ENCODE data around the gene GABRB1. TPM values are rescaled to one million over a fixed set of nuclear protein-coding genes. Genes with fewer than 3 reads are reported as not detected.

The GABRB1 gene
- total RNA-seq, 1 experiment from 2014 or later: not detected

DNA sequence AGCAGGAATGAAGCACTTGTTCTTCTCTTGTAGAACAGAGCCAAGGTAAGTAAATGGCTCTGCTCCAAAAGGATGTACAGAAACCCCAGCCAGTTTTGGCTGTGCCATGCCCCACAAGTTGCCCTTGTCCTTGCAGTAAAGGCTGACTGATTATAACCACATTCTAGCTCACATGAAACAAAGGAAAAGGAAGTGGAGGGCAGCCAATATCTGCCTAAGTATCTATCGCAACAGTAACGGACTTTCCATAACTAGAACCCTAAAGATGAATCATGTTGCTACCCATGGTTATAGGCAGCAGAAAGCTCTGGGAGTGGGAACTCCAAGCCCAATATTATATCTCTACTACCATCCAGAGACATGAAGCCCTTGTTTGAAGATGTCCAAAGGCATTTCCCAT is 336.4 kb downstream of the GABRB1 start:
- Histone ChIP-seq H3K4me2 (ENCODE audit: low read length) (no peak overlapping the region), H3K9me3 (ENCODE audit: control insufficient read depth in 1 of 2, insufficient read depth in 1 of 2, low read depth in 1 of 2, low read length in 2 of 2) (no peaks in the 10 kb centered on the region), H3K79me2 (ENCODE audit: insufficient read depth, low read length) (no peaks in the 10 kb centered on the region), H3K27me3 (ENCODE audit: insufficient read depth, low read length) (peaks cover 26% of the 10 kb centered on the region; the same call in 1 of the 2 replicates), H3K9me2 (ENCODE audit: insufficient read depth) (no peaks in the 10 kb centered on the region), H3K9ac (ENCODE audit: low read length) (no peak overlapping the region), H3K36me3 (ENCODE audit: control insufficient read depth in 1 of 2, insufficient read depth in 2 of 2, low read length in 2 of 2) (no peaks in the 10 kb centered on the region), H3K4me1 (ENCODE audit: control insufficient read depth in 1 of 2, insufficient read depth in 2 of 2, low read length in 2 of 2) (no peaks in the 10 kb centered on the region), H4K20me1 (ENCODE audit: insufficient read depth) (no peaks in the 10 kb centered on the region), H2AFZ (ENCODE audit: low read depth, low read length, poor library complexity, severe bottlenecking) (no peak overlapping the region), H3K27ac (ENCODE audit: low read depth, low read length) (no peak overlapping the region), H3K4me3 (replicated peaks in 1 of 2; ENCODE audit: low read depth in 1 of 2, low read length in 2 of 2) (no peak overlapping the region)
- POLR2A ChIA-PET: no interaction called here
- CTCF ChIA-PET: no interaction called here
- no TSS peak for BruUV-seq (replicated peaks)
- RAD21 ChIA-PET (ENCODE audit: low non-redundant PET in 1 of 2, low total read pairs in 2 of 2, uncharacterized antibody in 2 of 2, unreplicated experiment in 2 of 2): no interaction called here
- intact Hi-C loops (cut with micrococcal nuclease): no loop called here
- DNase-seq (ENCODE audit: low read depth, low spot score): no peak
- TF ChIP-seq YY1 (IDR thresholded peaks at IDR 0.05; ENCODE audit: extremely low read depth, insufficient replicate concordance, low read depth, low read length) (no peak), ELF1 (IDR thresholded peaks at IDR 0.05; ENCODE audit: borderline replicate concordance, low read depth) (no peak), ZFX (IDR thresholded peaks at IDR 0.05) (no peak), POLR2AphosphoS5 (IDR thresholded peaks at IDR 0.05; ENCODE audit: low read depth, low read length) (no peak), EZH2phosphoT487 (IDR thresholded peaks at IDR 0.05; ENCODE audit: borderline replicate concordance) (no peak), POLR2A (IDR thresholded peaks at IDR 0.05; ENCODE audit: borderline replicate concordance, extremely low read depth, insufficient read depth, insufficient read length) (no peak), CEBPB (IDR thresholded peaks at IDR 0.05; ENCODE audit: low read depth) (no peak), SIN3A (IDR thresholded peaks at IDR 0.05; ENCODE audit: low read depth) (no peak), EGR1 (IDR thresholded peaks at IDR 0.05; ENCODE audit: low read depth) (no peak), TCF7L2 (IDR thresholded peaks at IDR 0.05; ENCODE audit: borderline replicate concordance, extremely low read depth, insufficient read depth, insufficient read length) (no peak), RAD21 (IDR thresholded peaks at IDR 0.05; ENCODE audit: low read depth) (no peak), JUND (IDR thresholded peaks at IDR 0.05) (no peak), ZNF274 (IDR thresholded peaks at IDR 0.05; ENCODE audit: low read depth, low read length) (no peak), FOSL1 (IDR thresholded peaks at IDR 0.05; ENCODE audit: low read depth) (no peak), CBX3 (IDR thresholded peaks at IDR 0.05; ENCODE audit: low read depth) (no peak), SP1 (IDR thresholded peaks at IDR 0.05; ENCODE audit: low read depth) (no peak), EZH2 (IDR thresholded peaks at IDR 0.05) (no peak)
- TF ChIP-seq, protein P1, sequence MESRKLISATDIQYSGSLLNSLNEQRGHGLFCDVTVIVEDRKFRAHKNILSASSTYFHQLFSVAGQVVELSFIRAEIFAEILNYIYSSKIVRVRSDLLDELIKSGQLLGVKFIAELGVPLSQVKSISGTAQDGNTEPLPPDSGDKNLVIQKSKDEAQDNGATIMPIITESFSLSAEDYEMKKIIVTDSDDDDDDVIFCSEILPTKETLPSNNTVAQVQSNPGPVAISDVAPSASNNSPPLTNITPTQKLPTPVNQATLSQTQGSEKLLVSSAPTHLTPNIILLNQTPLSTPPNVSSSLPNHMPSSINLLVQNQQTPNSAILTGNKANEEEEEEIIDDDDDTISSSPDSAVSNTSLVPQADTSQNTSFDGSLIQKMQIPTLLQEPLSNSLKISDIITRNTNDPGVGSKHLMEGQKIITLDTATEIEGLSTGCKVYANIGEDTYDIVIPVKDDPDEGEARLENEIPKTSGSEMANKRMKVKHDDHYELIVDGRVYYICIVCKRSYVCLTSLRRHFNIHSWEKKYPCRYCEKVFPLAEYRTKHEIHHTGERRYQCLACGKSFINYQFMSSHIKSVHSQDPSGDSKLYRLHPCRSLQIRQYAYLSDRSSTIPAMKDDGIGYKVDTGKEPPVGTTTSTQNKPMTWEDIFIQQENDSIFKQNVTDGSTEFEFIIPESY (IDR thresholded peaks at IDR 0.05; ENCODE audit: extremely low read depth, insufficient replicate concordance, low read length): no peak
- TF ChIP-seq, protein P2, sequence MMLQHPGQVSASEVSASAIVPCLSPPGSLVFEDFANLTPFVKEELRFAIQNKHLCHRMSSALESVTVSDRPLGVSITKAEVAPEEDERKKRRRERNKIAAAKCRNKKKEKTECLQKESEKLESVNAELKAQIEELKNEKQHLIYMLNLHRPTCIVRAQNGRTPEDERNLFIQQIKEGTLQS (IDR thresholded peaks at IDR 0.05): no peak
- TF ChIP-seq, protein P3, sequence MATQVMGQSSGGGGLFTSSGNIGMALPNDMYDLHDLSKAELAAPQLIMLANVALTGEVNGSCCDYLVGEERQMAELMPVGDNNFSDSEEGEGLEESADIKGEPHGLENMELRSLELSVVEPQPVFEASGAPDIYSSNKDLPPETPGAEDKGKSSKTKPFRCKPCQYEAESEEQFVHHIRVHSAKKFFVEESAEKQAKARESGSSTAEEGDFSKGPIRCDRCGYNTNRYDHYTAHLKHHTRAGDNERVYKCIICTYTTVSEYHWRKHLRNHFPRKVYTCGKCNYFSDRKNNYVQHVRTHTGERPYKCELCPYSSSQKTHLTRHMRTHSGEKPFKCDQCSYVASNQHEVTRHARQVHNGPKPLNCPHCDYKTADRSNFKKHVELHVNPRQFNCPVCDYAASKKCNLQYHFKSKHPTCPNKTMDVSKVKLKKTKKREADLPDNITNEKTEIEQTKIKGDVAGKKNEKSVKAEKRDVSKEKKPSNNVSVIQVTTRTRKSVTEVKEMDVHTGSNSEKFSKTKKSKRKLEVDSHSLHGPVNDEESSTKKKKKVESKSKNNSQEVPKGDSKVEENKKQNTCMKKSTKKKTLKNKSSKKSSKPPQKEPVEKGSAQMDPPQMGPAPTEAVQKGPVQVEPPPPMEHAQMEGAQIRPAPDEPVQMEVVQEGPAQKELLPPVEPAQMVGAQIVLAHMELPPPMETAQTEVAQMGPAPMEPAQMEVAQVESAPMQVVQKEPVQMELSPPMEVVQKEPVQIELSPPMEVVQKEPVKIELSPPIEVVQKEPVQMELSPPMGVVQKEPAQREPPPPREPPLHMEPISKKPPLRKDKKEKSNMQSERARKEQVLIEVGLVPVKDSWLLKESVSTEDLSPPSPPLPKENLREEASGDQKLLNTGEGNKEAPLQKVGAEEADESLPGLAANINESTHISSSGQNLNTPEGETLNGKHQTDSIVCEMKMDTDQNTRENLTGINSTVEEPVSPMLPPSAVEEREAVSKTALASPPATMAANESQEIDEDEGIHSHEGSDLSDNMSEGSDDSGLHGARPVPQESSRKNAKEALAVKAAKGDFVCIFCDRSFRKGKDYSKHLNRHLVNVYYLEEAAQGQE (IDR thresholded peaks at IDR 0.05; ENCODE audit: low read depth): no peak
- ATAC-seq: no peak

Measured in HCT116 (cell line).